ENCODE measurements around the gene PIEZO1. TPM values are rescaled to one million over a fixed set of nuclear protein-coding genes. Genes with fewer than 3 reads are reported as not detected.

PIEZO1 gene
- total RNA-seq, 4 donors from 2014 or later = 62.3 to 161 (median 123) TPM

DNA sequence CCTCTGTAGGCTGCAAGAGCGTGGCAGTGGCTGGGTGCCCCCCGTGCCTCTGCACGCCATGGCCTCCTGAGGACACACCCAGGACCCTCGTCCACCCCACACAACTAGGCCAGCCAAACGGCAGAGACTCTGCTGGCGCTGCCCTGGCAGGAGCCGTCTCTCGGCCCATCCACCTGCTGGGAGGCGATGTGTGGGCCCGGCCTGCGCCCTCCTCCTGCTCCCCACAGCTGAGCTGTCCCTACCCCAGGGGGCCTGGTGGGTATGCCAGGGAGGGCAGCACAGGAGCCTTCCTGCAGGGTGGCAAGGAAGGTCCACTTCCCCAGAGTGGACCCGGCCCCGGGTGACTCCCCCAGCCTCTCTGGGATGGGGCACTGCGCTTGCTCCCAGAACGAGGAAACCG, 85.8 kb downstream of the PIEZO1 start:
- H3K27ac ChIP-seq = no peak overlapping the region
- no peaks in the 10 kb centered on the region for H3K4me1 ChIP-seq
- no peaks in the 10 kb centered on the region for H3K27me3 ChIP-seq
- no peak for TF ChIP-seq CTCF (IDR thresholded peaks at IDR 0.05)
- no peak for TF ChIP-seq POLR2A (IDR thresholded peaks at IDR 0.05)
- no peak for DNase-seq
- intact Hi-C loops (cut with DNase I; ENCODE audit: low total_unique reads) = no loop called here
- H3K9me3 ChIP-seq = no peaks in the 10 kb centered on the region
- no peak overlapping the region for H3K4me3 ChIP-seq
- H3K36me3 ChIP-seq = no peaks in the 10 kb centered on the region

GRCh38 chr16:88698646-88699045, 86.4 kb downstream of the PIEZO1 start:
- Histone ChIP-seq H3K27me3 (no peaks in the 10 kb centered on the region), H3K36me3 (no peaks in the 10 kb centered on the region), H3K4me3 (no peak overlapping the region), H3K9me3 (no peaks in the 10 kb centered on the region), H3K4me1 (no peaks in the 10 kb centered on the region), H3K27ac (no peak overlapping the region)
- intact Hi-C loops (cut with DNase I; ENCODE audit: low total_unique reads) = no loop called here
- no peak for DNase-seq
- TF ChIP-seq CTCF (IDR thresholded peaks at IDR 0.05) (no peak), POLR2A (IDR thresholded peaks at IDR 0.05) (no peak)

DNA sequence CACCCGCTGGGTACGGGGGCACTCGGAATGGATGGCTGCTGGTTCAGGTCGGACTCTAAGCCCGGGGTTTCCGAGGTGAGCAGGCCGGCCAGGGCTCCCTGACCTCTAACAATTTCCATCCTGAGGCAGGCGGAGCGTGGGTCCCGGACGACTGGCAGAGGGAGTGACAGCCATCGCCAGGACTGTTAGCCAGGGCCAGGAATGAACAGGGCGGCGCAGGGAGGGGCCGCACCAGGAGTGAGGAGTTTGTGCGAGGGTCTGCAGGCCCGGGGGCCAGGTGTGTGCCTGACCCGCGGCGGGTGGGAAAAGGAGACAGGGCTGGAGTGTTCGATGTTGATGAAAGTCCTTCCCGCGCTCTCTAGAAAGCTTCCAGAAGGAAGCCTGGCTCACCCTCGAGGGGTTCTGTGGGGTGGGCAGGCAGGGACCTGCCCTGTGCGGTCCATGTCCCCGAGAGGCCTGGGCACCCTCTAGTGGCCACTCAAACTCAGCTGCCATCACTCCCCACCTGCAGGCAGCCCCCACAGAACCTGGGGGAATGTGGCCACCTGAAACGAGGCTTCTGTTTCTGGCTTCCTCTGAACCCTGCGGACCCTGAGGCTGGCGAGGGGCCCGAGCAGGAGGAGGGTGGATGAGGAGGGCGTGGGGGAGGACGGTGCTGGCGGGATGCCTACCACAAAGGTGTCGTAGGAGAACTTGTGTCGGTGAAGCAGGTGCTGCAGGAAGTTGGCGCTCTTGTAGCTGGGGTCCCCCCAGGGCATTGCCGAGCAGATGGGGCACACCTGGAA, 87.0 kb downstream of the PIEZO1 start:
- DNase-seq = no peak
- no peak for TF ChIP-seq POLR2A (IDR thresholded peaks at IDR 0.05)
- Histone ChIP-seq H3K9me3 (no peaks in the 10 kb centered on the region), H3K36me3 (no peaks in the 10 kb centered on the region), H3K4me1 (no peaks in the 10 kb centered on the region), H3K4me3 (no peak overlapping the region), H3K27me3 (no peaks in the 10 kb centered on the region), H3K27ac (no peak overlapping the region)
- intact Hi-C loops (cut with DNase I; ENCODE audit: low total_unique reads) = no loop called here

DNA sequence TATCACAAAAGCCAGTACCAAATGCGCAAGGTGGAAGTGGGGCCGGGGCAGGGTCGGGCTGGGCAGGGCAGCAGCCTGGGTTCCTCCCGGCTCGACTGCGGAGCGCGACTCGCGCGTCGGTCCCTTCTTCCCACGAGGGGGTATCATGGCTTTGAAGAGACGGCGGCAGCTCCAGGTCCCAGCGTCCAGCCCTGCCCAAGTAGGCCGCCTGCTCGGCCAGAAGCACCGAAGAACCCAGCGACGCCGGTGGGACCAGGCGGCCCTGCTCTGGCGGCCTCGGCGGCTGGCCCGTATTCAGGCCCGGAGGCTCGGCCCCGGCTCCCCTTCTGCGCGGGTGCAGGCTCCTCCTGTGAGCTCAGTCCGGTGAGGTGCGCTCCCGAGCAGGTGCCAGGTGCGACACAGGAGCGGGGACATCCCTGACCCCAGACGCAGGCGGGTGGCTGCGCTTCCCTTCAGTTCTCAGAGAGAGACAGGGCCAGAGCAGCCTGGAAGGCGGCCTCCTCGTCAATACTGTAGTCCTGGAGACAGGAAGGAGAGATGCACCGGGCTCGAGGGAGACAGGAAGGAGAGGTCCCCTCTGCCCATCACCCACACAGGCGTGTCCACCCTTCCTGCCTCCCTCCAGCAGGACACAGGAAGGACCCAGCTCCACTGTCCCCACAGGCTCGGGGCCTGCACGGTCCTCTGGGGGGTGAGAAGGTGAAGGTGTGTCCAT, 87.7 kb downstream of the PIEZO1 start:
- no peaks in the 10 kb centered on the region for H3K36me3 ChIP-seq
- no peaks in the 10 kb centered on the region for H3K9me3 ChIP-seq
- H3K27me3 ChIP-seq = no peaks in the 10 kb centered on the region
- no peak overlapping the region for H3K27ac ChIP-seq
- intact Hi-C loops (cut with DNase I; ENCODE audit: low total_unique reads) = no loop called here
- no peaks in the 10 kb centered on the region for H3K4me1 ChIP-seq
- TF ChIP-seq POLR2A (IDR thresholded peaks at IDR 0.05) (no peak), CTCF (IDR thresholded peaks at IDR 0.05) (no peak)
- no peak overlapping the region for H3K4me3 ChIP-seq
- DNase-seq = no peak

DNA sequence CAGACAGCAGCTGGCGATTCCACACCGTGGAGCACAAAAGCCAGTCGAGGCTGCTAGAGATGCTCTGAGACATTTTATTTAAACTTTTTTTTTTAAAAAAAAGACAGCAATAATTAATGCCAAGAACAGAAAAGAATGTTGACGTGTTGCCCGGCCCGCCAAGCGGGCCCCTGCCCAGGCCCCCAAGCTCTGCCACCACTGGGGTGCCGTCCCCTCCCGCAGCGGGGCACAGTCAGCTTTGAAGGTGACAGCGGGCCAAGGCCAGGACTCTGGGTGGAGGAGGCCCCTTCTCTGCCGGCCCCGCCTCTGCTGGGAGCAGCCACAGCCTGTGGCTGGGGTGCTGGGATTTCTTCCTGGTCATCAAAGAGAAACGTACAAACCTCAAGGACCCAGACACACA, 88.6 kb downstream of the PIEZO1 start:
- TF ChIP-seq POLR2A (IDR thresholded peaks at IDR 0.05) (no peak), CTCF (IDR thresholded peaks at IDR 0.05) (no peak)
- no peak for DNase-seq
- intact Hi-C loops (cut with DNase I; ENCODE audit: low total_unique reads) = no loop called here
- H3K9me3 ChIP-seq = no peaks in the 10 kb centered on the region
- no peaks in the 10 kb centered on the region for H3K4me1 ChIP-seq
- H3K36me3 ChIP-seq = no peaks in the 10 kb centered on the region
- H3K4me3 ChIP-seq = no peak overlapping the region
- H3K27ac ChIP-seq = no peak overlapping the region
- H3K27me3 ChIP-seq = no peaks in the 10 kb centered on the region
